C4-2B (cell line): ENCODE measurements around the gene KCNMA1.

Experiments
- CTCF ChIP-seq: fragments of 450-650 bp; conservative IDR thresholded peaks from 2 replicates; pipeline ENCODE4 v1.5.1; 2017; ENCODE audit warnings: mild to moderate bottlenecking
- ZFX ChIP-seq: fragments of 450-650 bp; IDR thresholded peaks from 2 replicates; pipeline ENCODE4 v1.6.1; 2017

- TF ChIP-seq CTCF, result no peak
- no peak for TF ChIP-seq ZFX
Observed at GRCh38 chr10:77634939-77635338, 2.7 kb downstream of the KCNMA1 start.
